GM19351 (cell line): ENCODE measurements around the gene CDHR4.
A peak's percentile ranks its signal among the peaks of the same experiment; 100 is the strongest.
"Not testable (repeated sequence)": the region's sequence is repeated elsewhere in the genome, so short reads cannot be mapped to it uniquely, and the experiment has no call there.

Experiments used
- ATAC-seq: cut with Tn5 transposase; IDR thresholded peaks from one replicate; pipeline ENCODE4 v1.9.1; 2021; ENCODE audit warnings: mild to moderate bottlenecking, moderate library complexity; ENCODE audit not compliant: unreplicated experiment

Gene CDHR4

DNA sequence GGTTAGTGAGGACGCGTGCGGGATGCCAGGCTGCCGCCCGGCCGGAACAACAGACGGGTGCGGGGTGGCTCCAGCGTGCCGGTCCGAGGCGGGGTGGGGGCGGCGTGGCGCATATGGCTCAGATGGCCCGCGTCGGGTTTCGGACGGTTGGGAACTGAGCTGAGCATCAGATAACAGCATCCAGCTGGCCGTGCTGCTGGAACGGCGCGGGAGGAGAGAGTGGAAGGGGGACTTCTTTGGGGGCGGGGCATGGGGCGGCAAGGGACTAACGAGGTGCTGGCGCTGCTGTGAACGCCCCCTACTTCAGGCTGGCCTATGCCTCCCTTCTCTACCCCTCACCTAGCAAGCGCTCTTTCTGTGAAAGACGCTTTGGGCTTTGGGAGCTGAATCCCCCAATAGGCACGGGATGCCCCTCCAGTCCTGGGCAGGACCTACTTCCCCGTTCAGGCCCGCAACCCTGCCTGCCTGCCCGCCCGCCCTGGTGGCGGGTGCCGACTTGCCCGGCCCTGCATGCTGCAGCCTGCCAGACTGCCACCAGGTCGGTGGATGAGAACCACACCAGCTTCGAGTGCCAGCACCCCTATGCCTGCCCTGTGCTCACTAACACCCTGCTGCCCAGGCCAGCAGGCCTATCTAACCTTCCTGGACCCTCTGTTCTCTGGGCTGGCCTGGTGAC, 3.9 kb upstream of the CDHR4 start:
- peak; percentile 5 for ATAC-seq

GRCh38 chr3:49802719-49803464, 3.2 kb upstream of the CDHR4 start, which contains the start of gene INKA1:
Gene INKA1 (plus strand): TSS chr3:49803261. CDS start chr3:49803393, 132 bp downstream.
- ATAC-seq = peak; percentile 66

DNA sequence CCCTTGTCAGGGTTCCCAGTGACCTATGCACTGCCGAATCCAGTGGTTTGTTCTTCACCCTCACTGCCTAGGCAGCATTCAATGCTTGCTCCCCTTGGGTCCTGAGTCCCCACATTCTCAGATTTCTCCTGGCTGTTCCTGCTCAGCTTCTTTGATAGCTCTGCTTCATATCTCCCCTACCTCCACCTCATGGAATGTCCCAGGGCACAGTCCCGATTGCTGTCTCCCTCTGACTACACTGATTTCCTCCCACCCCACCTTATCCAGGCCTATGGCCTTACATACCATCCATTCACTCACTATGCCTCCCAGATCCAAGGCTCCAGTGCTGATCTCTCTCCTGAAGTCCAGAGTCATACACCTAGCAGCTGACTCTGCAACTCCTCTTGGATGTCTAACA, 1.5 kb upstream of the CDHR4 start:
- no peak for ATAC-seq

- ATAC-seq = no peak
These were observed 568 bp downstream of the CDHR4 start for GRCh38 chr3:49799105-49799504.

GRCh38 chr3:49794926-49795905, 4.5 kb downstream of the CDHR4 start:
- no peak for ATAC-seq

DNA sequence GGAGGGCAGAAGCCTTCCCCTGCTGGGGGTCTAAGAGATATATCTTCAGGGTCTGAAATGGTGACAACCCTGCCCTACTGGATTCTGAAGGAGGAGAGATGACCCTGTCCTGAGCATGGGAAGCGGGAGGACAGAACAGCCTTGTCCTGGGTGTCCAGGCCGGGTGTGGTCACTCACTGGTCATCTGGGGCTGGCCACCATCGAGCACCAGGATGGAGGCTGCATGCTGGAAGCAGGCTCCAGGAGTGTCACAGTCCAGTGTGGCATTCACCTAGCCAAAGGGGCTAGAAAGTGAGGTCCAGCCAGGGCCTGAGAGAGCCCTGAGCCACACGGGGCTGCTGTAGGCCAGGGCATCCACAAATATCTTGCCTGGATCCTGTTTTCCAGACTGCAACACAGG, 5.2 kb downstream of the CDHR4 start:
- ATAC-seq = no peak

- no peak for ATAC-seq
These were observed 6.1 kb downstream of the CDHR4 start for GRCh38 chr3:49793486-49794085.

DNA sequence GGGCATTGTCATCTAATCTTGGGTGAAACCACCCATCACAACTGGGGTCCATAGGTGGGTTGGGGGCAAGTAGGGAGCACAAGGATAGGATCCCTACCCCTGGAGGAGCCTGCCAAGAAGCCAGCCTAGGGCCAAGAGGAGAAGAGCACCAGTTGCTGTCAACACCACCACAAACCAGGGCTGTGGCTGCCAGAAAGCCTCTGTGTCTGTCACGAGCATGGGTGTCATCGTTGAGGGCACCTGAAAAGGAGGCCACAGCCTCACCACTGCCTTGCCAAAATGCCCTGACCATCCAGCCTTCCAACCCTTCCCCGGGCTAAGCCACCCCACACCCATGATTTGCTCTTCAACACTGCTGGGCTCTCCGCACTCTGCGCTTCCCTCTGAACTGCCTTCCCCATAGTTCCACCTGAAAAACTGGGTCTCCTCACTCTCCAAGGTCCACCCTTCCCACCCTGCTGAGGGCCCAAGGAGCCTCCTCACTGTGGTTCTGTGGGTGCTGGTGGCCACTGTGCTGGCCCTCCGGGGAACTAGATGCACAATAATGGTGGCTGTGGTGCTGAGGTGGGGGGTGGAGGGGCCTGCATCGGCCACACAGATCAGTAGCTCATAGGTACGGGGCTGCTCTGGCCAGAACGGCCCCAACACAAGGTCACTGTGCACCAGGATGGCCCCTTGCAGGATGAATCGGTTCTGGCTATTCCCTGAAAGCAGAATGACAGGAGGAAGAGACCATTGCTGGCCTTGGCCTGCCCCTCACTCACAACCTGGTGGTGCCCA, 7.1 kb downstream of the CDHR4 start:
- ATAC-seq = no peak

- no peak for ATAC-seq
These were observed 8.1 kb downstream of the CDHR4 start for GRCh38 chr3:49791571-49791970.

- ATAC-seq = no peak
These were observed 8.9 kb downstream of the CDHR4 start for GRCh38 chr3:49790626-49791411.

GRCh38 chr3:49788056-49788455, 11.6 kb downstream of the CDHR4 start:
- ATAC-seq = no peak

DNA sequence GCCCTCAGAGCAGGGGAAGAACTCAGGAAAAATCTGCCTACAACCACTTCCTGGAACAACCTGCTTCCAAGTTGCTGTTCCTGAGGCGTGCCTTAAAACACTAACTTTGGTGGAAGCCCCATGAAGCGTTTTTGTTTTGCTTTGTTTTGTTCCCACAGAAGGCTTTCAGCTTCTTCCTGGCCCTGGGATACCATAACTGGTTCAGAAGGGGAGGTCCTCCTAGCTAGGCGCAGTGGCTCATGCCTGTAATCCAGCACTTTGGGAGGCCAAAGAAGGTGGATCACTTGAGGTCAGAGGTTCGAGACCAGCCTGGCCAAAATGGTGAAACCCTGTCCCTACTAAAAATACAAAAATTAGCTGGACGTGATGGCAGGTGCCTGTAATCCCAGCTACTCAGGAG, 12.1 kb downstream of the CDHR4 start:
- ATAC-seq = no peak

- no peak for ATAC-seq
These were observed 12.6 kb downstream of the CDHR4 start for GRCh38 chr3:49787182-49787464.

DNA sequence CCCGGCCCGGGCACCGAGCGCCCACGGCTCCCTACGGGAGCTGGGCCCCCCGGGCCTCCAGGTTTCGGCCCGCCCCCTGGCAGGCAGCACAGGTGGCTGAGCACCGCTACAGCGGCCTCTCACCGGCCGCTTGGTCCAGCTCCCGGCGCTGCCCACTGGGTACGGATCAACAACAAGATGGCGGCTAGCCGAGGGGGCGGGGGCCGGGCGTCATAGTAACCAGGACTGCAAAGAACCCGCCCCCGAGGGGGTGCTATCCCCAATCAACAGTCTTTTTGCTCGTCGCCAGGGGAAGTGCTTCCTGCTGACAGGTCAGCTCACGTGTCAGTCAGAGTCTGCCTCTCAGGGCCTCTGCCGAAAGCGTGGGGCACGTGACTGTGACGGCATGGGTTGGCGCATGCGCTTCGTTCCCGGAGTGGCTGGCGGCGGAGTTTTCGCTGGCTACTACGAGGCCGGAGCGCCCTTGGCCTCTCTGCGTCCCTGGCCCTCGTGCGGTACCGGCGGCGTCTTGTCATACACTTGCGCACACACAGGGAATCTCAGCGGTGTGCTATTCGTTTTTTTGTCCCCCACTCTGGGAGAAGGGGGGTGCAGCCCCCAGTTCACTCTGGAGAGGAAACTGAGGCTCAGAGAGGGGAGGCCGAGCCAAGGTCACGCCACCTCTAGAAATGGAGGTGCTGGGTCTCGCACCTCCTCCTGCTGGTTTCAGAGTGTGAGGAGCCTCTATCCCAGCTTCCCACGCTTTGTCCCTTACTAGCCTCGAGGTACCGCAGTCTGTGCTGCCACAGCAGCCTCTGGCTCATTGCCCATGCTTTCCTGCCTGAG, 13.1 kb downstream of the CDHR4 start, which contains the start of gene IP6K1:
Gene IP6K1, minus strand, starts transcription at position 186 of the 825 bp plus-strand sequence. CDS start 38,502 bp downstream, outside the sequence.
- peak; percentile 99 for ATAC-seq

- ATAC-seq = peak; percentile 37
These were observed 13.9 kb downstream of the CDHR4 start for GRCh38 chr3:49785565-49786356.

- ATAC-seq = not testable (repeated sequence)
These were observed 17.4 kb downstream of the CDHR4 start for GRCh38 chr3:49782277-49782676.

DNA sequence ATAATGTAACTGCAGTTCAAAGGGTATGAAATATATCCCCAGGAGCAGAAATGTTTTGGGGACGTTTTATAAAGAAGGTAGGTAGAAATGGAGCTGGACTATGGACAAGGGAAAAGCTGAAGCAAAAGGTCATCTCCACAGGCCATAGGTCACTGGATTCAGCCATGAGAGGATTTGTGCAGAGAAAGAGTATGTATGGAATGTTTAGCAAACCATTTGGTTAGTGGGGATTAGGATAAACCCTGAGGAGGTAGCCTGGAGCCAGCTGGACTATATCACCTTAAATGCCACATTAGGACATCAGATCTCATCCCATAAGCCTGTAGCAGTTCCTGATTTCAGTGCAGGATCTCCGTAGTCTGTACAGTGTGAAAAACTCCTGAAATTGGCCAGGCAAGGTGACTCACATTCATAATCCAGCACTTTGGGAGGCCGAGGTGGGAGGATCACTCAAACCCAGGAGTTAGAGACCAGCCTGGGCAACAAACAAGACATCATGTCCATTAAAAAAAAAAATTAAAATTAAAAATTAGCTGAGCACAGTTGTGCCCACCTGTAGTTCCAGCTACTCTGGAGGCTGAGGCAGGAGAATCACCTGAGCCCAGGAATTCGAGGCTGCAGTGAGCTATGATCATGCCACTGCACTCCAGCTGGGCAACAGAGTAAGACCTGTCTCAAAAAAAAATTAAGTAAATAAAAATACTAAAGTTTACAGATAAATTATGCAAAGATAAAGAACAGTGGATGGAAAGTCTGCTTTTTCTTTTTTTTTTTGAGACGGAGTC, 18.1 kb downstream of the CDHR4 start:
- no peak for ATAC-seq
